Measurements from ENCODE around the gene UBE3B.

The UBE3B gene

DNA sequence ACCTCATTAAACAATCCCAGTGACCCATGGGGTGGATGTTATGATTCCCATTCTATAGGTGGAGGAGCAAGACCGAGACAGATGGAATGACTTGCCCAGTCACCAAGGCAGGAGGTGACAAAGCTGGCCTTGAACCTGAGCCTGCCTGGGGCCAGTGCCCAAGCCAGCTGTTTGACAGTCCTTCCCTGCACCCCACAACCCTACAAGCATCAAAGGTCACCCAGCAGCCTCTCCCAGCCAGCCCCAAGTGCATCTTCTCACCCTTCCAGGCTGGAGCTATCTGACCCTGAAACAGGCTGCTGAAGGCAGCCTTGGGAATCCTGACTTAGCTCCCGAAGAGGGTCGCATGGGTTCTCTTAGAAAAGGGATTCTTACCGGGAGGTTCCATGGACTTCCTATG, 75.5 kb downstream of the UBE3B start:
- no peaks in the 10 kb centered on the region for H3K9me3 ChIP-seq (ENCODE audit: insufficient read depth, low read length)

DNA sequence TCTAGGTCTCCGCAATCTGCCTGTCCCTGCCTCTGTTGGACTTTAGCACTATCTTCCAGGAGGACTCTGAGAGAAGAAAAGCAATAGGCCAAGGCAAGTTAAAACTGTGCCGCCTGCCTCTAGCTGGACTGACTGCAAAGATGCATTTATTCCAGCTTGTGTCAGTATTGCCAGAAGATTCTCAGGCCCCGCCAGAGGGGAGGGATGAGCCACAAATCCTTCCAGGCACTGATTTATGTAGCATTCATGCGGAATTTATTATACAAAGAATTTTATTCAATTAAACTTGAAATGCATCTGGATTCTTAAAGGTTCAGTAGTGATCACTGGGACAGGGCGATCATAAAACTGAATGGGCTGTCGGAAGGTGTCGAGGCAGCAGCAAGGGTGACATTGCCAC, 76.0 kb downstream of the UBE3B start:
- no peak for DNase-seq (ENCODE audit: low read depth, low spot score)
- H3K36me3 ChIP-seq (ENCODE audit: insufficient read depth, insufficient read length, low read length), result peaks cover 15% of the 10 kb centered on the region
- TF ChIP-seq SUZ12 (IDR thresholded peaks at IDR 0.05; ENCODE audit: extremely low read depth, insufficient read depth, insufficient read length) (no peak), ZNF274 (IDR thresholded peaks at IDR 0.05; ENCODE audit: low read depth, low read length) (no peak)
- no peak overlapping the region for H3K9ac ChIP-seq (ENCODE audit: insufficient read length, low read depth)
- peaks cover 3% of the 10 kb centered on the region for H3K4me1 ChIP-seq (ENCODE audit: insufficient read depth, insufficient read length)
- H3K9me3 ChIP-seq (ENCODE audit: insufficient read depth, low read length), result no peaks in the 10 kb centered on the region
- no peak overlapping the region for H3K4me3 ChIP-seq (ENCODE audit: insufficient read length, low read depth)
- no peaks in the 10 kb centered on the region for H3K27me3 ChIP-seq (ENCODE audit: insufficient read depth, insufficient read length)

More for the DNA sequence above, 75.5 kb downstream of the UBE3B start:
- TF ChIP-seq ZNF274 (IDR thresholded peaks at IDR 0.05; ENCODE audit: low read depth, low read length) (no peak), SUZ12 (IDR thresholded peaks at IDR 0.05; ENCODE audit: extremely low read depth, insufficient read depth, insufficient read length) (no peak), YY1 (IDR thresholded peaks at IDR 0.05; ENCODE audit: insufficient read depth, insufficient read length) (no peak)
- Histone ChIP-seq H3K4me3 (ENCODE audit: insufficient read length, low read depth) (no peak overlapping the region), H3K9ac (ENCODE audit: insufficient read length, low read depth) (no peak overlapping the region), H3K27me3 (ENCODE audit: insufficient read depth, insufficient read length) (no peaks in the 10 kb centered on the region), H3K36me3 (ENCODE audit: insufficient read depth, insufficient read length, low read length) (peaks cover 14% of the 10 kb centered on the region), H3K4me1 (ENCODE audit: insufficient read depth, insufficient read length) (peaks cover 3% of the 10 kb centered on the region)
- no peak for DNase-seq (ENCODE audit: low read depth, low spot score)

DNA sequence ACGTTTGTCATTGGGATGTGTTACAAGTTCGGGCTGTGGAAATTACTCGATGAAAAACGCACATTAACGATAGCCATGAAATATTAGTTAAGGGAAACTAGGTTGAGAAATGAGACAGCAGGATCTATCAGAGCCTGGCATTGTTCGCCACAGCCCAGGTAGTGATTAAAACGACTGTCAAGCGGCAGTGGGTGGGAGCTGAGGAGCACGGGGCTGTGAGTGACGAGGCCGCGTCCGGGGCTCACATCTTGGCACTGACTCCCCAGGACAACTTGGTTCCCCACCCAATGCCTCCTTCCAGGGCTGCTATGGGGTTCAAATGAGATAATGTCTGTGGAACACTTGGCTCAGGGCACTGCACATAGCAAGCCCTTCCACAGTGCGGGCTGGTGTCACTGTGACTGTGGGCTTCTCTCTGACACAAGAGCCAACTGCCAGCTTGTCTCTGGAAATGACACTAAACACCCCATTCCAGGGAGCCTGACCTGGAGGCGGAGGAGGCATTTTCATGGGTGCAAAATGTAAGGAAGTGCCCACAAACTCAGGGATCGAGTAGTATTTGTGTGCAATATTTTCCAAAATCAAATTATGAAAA, 76.6 kb downstream of the UBE3B start:
- H3K36me3 ChIP-seq (ENCODE audit: insufficient read depth, insufficient read length, low read length), result peaks cover 15% of the 10 kb centered on the region

DNA sequence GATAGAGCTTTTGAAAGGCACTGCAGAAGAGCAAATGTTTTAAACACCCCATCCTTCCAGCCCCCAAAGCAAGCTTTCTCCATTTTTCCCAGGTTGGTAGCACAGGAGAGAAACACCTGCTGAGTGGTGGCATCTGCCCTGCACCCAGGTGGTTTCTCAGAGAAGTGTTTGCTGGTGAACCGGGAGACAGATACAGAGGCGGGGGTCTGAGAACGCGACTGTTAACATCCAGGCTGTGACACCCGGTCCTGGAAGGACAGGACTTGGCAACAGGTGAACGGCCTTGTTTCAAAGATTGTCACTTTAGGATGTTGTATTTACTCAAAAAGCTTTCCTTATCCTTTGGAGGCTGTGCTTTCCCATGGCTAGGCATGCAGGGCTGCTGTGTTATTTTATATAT, 77.3 kb downstream of the UBE3B start:
- H3K36me3 ChIP-seq (ENCODE audit: insufficient read depth, insufficient read length, low read length), result peaks cover 15% of the 10 kb centered on the region
- H3K9ac ChIP-seq (ENCODE audit: insufficient read length, low read depth), result no peak overlapping the region
- DNase-seq (ENCODE audit: low read depth, low spot score), result no peak
- no peaks in the 10 kb centered on the region for H3K9me3 ChIP-seq (ENCODE audit: insufficient read depth, low read length)
- no peak overlapping the region for H3K4me3 ChIP-seq (ENCODE audit: insufficient read length, low read depth)
- no peaks in the 10 kb centered on the region for H3K27me3 ChIP-seq (ENCODE audit: insufficient read depth, insufficient read length)
- TF ChIP-seq SUZ12 (IDR thresholded peaks at IDR 0.05; ENCODE audit: extremely low read depth, insufficient read depth, insufficient read length) (no peak), YY1 (IDR thresholded peaks at IDR 0.05; ENCODE audit: insufficient read depth, insufficient read length) (no peak), ZNF274 (IDR thresholded peaks at IDR 0.05; ENCODE audit: low read depth, low read length) (no peak)
- H3K4me1 ChIP-seq (ENCODE audit: insufficient read depth, insufficient read length), result peaks cover 3% of the 10 kb centered on the region

More for the DNA sequence above, 76.6 kb downstream of the UBE3B start:
- Histone ChIP-seq H3K4me1 (ENCODE audit: insufficient read depth, insufficient read length) (peaks cover 3% of the 10 kb centered on the region), H3K4me3 (ENCODE audit: insufficient read length, low read depth) (no peak overlapping the region), H3K9ac (ENCODE audit: insufficient read length, low read depth) (no peak overlapping the region), H3K27me3 (ENCODE audit: insufficient read depth, insufficient read length) (no peaks in the 10 kb centered on the region), H3K9me3 (ENCODE audit: insufficient read depth, low read length) (no peaks in the 10 kb centered on the region)
- no peak for DNase-seq (ENCODE audit: low read depth, low spot score)
- TF ChIP-seq ZNF274 (IDR thresholded peaks at IDR 0.05; ENCODE audit: low read depth, low read length), result no peak
- TF ChIP-seq SUZ12 (IDR thresholded peaks at IDR 0.05; ENCODE audit: extremely low read depth, insufficient read depth, insufficient read length), result no peak
- TF ChIP-seq YY1 (IDR thresholded peaks at IDR 0.05; ENCODE audit: insufficient read depth, insufficient read length), result no peak

DNA sequence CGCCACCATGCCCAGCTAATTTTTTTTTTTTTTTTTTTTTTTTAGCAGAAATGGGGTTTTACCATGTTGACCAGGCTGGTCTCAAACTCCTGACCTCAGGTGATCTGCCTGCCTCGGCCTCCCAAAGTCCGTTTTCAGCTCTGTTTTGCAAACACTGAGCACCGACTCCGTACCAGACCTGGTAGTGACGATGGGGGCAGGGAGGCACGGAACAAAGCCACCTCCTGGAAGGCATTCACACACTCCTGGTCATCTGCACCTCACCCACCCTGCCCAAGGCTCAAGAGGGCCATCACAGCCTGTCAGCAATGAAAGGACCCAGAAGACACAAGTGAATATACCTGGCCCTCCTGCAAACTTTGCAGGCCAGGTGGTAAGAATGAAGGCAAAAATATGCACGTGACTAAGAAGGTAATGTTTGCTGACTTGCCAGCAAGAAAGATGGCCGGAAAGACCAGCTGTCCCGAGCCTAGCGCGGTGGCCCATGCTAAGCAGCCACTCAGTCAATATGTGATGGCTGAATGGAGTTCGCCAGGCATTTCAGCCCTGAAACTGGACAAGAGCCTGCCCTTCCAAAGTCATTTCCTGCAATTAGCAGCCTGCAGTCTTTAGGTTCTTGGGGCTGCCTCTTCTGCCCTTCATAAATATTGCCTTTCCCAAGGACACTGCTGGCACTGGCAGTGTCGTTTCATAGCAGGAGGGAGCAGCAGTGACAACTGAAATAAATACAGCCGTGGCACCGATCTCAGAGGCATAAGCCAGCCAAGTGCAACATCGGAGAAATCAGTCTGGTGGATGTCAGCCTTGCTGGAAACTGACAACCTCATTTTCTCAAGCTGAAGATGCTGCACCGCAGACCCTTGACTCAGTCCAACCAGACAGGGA, 78.2 kb downstream of the UBE3B start:
- Histone ChIP-seq H3K9me3 (ENCODE audit: insufficient read depth, low read length) (no peaks in the 10 kb centered on the region), H3K4me1 (ENCODE audit: insufficient read depth, insufficient read length) (peaks cover 3% of the 10 kb centered on the region), H3K9ac (ENCODE audit: insufficient read length, low read depth) (no peak overlapping the region)

DNA sequence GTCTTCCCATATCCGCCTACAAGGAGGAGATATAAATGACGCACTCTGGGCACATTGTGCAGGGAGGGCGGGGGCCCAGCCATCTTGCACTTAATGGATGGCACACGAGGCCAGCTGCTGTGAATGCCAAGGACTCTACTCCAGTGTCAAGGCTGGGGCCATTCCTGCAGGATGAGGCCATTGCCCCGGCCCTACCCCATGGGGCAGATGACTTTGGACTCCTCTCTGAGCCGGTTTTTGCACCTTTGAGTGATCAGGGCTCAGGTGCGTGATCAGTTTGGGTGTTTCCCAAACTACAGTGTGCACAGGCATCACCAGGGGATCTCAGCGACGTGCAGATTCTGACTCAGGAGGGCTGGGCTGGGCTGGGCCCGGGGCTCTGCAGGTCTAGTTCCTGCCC, 79.8 kb downstream of the UBE3B start:
- peaks cover 3% of the 10 kb centered on the region for H3K4me1 ChIP-seq (ENCODE audit: insufficient read depth, insufficient read length)
- H3K27me3 ChIP-seq (ENCODE audit: insufficient read depth, insufficient read length), result no peaks in the 10 kb centered on the region
- no peak for DNase-seq (ENCODE audit: low read depth, low spot score)
- H3K4me3 ChIP-seq (ENCODE audit: insufficient read length, low read depth), result no peak overlapping the region
- TF ChIP-seq SUZ12 (IDR thresholded peaks at IDR 0.05; ENCODE audit: extremely low read depth, insufficient read depth, insufficient read length) (no peak), ZNF274 (IDR thresholded peaks at IDR 0.05; ENCODE audit: low read depth, low read length) (no peak), YY1 (IDR thresholded peaks at IDR 0.05; ENCODE audit: insufficient read depth, insufficient read length) (no peak)
- peaks cover 33% of the 10 kb centered on the region for H3K36me3 ChIP-seq (ENCODE audit: insufficient read depth, insufficient read length, low read length)
- no peaks in the 10 kb centered on the region for H3K9me3 ChIP-seq (ENCODE audit: insufficient read depth, low read length)
- H3K9ac ChIP-seq (ENCODE audit: insufficient read length, low read depth), result no peak overlapping the region

More for the DNA sequence above, 78.2 kb downstream of the UBE3B start:
- H3K36me3 ChIP-seq (ENCODE audit: insufficient read depth, insufficient read length, low read length), result peaks cover 19% of the 10 kb centered on the region
- H3K27me3 ChIP-seq (ENCODE audit: insufficient read depth, insufficient read length), result no peaks in the 10 kb centered on the region
- no peak for TF ChIP-seq YY1 (IDR thresholded peaks at IDR 0.05; ENCODE audit: insufficient read depth, insufficient read length)
- H3K4me3 ChIP-seq (ENCODE audit: insufficient read length, low read depth), result no peak overlapping the region
- no peak for DNase-seq (ENCODE audit: low read depth, low spot score)

DNA sequence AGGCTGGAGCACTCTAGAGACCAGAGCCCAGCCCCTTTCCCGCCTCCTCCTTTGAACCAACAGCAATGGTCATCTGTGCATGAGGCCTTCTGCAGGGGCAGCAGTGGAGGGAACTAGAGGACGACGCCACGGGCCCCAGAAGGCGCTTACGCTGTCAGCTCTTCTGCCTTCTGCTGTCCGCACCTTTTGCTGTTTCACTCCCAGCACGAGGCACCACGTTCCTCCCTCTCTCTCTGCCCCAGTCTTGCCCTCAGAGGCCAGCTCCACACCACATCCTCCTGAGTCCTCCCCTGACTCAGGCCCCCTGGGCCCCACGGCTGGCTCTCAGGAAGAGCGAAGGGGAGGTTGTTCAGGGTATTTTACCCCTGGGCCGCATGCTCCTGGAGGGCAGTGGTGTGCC, 80.4 kb downstream of the UBE3B start:
- no peak overlapping the region for H3K4me3 ChIP-seq (ENCODE audit: insufficient read length, low read depth)
- no peak overlapping the region for H3K9ac ChIP-seq (ENCODE audit: insufficient read length, low read depth)
- H3K27me3 ChIP-seq (ENCODE audit: insufficient read depth, insufficient read length), result no peaks in the 10 kb centered on the region
- no peak for TF ChIP-seq ZNF274 (IDR thresholded peaks at IDR 0.05; ENCODE audit: low read depth, low read length)
- no peak for TF ChIP-seq SUZ12 (IDR thresholded peaks at IDR 0.05; ENCODE audit: extremely low read depth, insufficient read depth, insufficient read length)
- TF ChIP-seq YY1 (IDR thresholded peaks at IDR 0.05; ENCODE audit: insufficient read depth, insufficient read length), result no peak
- DNase-seq (ENCODE audit: low read depth, low spot score), result no peak
- H3K4me1 ChIP-seq (ENCODE audit: insufficient read depth, insufficient read length), result peaks cover 3% of the 10 kb centered on the region
- no peaks in the 10 kb centered on the region for H3K9me3 ChIP-seq (ENCODE audit: insufficient read depth, low read length)
- H3K36me3 ChIP-seq (ENCODE audit: insufficient read depth, insufficient read length, low read length), result peaks cover 39% of the 10 kb centered on the region

Data from NT2/D1 (cell line).